GM12874 (cell line): ENCODE measurements around the gene NHSL2.

ENCODE experiments used
- CTCF ChIP-seq: IDR thresholded peaks from 2 replicates; pipeline ENCODE4 v1.5.1; 2011; ENCODE audit warnings: low read depth, mild to moderate bottlenecking, control low read depth, low read length, moderate library complexity; ENCODE audit not compliant: insufficient read depth

NHSL2 gene

DNA sequence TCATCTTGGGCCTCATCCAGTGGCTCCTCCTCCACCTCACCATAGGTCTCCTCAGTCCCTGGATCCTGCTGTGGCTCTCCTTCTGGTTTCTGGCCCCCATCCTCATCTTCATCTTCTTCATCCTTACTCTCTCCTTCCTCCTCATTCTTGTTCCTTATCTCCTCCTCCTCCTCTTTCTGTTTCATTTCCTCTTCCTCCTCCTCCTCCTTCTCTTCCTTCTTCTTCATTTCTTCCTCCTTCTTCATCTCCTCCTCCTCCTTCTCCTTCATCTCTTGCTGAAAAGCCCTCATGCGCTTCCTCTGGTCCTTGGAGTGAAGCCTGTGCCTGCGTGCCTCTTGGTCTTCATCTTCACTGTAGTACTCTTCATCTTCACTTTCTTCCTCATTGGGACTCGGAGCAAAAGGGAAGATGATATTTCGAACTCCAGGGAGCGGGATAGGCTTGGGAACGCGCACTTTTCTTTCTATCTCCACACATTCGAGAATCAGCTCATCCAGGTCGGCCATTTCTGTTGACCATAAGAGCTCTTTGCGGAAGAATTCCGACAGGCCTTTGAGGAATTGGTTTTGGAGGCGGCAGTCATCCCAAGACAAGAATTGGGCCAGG, 219.6 kb downstream of the NHSL2 start:
- no peak for TF ChIP-seq CTCF

GRCh38 chrX:72130762-72131250, 220.2 kb downstream of the NHSL2 start:
- no peak for TF ChIP-seq CTCF

DNA sequence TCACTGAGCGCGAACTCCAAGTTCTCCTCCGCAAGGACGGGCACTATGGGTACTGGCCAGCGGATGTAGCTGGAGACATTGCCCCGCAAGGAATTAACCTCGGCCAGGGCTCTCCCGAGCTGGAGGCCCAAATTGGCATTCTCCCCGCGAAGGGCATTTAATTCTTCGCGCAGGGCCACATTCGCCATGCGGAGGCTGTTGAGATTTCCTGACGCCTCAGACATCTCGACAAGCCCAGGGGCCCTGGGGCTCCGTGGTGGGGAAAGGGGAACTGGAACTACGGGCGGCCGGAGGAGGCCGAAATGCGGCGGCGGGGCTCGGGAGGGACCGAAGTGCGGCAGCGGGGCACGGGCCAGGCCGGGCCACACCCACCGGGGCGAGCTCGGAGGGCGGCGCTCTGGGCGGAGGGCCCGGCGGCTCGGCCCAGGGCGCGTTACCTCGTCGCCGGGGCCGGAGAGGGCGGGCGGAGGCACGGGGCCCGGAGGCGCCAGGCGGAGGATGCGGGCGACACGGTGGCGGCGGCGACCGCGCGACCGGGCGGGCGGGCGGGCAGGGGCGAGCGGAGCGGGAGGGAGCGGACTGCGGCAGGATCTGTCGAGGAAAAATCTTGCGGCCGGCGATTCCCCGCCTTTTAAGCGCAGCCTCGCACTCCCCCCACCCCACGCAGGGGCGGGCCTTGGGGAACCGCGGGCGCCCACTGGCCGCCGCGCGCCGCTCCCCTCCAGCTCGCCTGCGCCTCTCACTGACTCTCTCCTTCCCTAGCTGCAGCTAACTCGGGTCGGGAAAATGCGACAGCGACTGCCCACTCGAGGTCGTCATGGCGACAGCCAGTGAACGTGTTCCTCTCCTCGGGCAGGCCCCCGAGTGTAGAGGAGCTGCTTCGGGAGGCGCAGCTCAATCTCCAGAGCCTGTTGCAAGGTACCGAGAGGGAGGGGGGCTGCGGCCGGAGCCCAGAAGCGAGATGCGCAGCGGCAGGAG, 221.0 kb downstream of the NHSL2 start, which contains the start of gene RTL5:
Gene RTL5 (minus strand): TSS at position 599 of the 978 bp plus-strand sequence.
- TF ChIP-seq CTCF = no peak

DNA sequence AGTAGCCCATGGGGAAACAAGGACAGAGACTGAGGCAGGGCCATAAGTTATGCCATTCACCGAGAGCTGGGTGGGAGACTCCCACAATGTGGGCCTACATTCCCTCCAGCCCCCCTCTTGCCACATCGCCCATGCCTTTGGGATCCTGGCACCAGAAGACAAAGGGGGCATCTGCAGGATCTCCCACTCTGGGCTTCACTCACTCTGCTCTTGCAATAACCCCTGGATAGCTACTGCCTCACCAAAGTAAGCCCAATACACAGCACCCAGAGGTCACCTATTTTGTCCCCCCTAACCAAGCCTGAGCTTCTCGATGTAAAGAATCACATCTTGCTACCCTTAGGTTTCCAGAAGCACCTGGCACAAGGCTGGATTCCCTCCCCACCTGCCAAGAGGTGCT, 221.8 kb downstream of the NHSL2 start:
- TF ChIP-seq CTCF = no peak

GRCh38 chrX:72133851-72134546, 223.4 kb downstream of the NHSL2 start:
- TF ChIP-seq CTCF = no peak

GRCh38 chrX:72137846-72138495, 227.3 kb downstream of the NHSL2 start:
- TF ChIP-seq CTCF = no peak
